G401 (cell line): ENCODE results near the gene VEPH1. TPM values are rescaled to one million over a fixed set of nuclear protein-coding genes. Genes with fewer than 3 reads are reported as not detected.

Source experiments
- DNase-seq: peaks from one replicate; pipeline ENCODE4 v3.0.0-alpha.2; 2015; ENCODE audit warnings: low spot score
- in situ Hi-C: cut with HindIII; loops from 2 replicates; pipeline ENCODE4 v1.10.0; 2016; ENCODE audit warnings: low sequenced_read_pairs, mixed read lengths
- total RNA-seq: library from RNA; depleted of rRNA; stranded (reverse); fragments of >200 nt; shearing (Covaris generic); gene quantifications from 2 replicates; pipeline ENCODE4 v1.2.3, GENCODE V29; 2014; rRNA removed

The VEPH1 gene
- total RNA-seq, 1 experiment from 2014 or later = 25.3 TPM

GRCh38 chr3:157220211-157220610 lies 283.0 kb downstream of the VEPH1 start:
- in situ Hi-C loops = no loop called here
- no peak for DNase-seq

GRCh38 chr3:157219215-157219614 lies 284.0 kb downstream of the VEPH1 start:
- DNase-seq = no peak
- in situ Hi-C loops = no loop called here

Other genes with a start within 250 kb of the VEPH1 start
- gene PTX3, start 66.6 kb downstream of the VEPH1 start, total RNA-seq = 5.4 and 7.1 TPM in 2 replicates